B cell (primary cell): Measurements from ENCODE around the gene ARL6IP5. TPM values are rescaled to one million over a fixed set of nuclear protein-coding genes. Genes with fewer than 3 reads are reported as not detected.

Experiments
- ATAC-seq: fragments of 200-7000 bp; cut with Tn5 transposase; one replicate; pipeline ENCODE4 v1.10.0; 2021; ENCODE audit warnings: low read depth, mild to moderate bottlenecking, moderate number of reproducible peaks, moderate library complexity
- CTCF ChIA-PET: fragments of 350-600 bp; sonication (Branson Sonifier 250); formaldehyde crosslinking; loops from one replicate; lab custom pipeline; 2021; ENCODE audit warnings: antibody characterized with exemption, inconsistent platforms; lab: Charles Lee
- POLR2A ChIA-PET: fragments of 350-600 bp; sonication (Branson Sonifier 250); formaldehyde crosslinking; loops from one replicate; lab custom pipeline; 2021; ENCODE audit warnings: antibody characterized with exemption; lab: Charles Lee
- DNase-seq: peaks from one replicate; pipeline ENCODE4 v3.0.0; 2013
- H2AFZ ChIP-seq: 2 replicates; pipeline ENCODE4 v1.6.1; 2012; ENCODE audit warnings: mild to moderate bottlenecking, low read depth, low read length; ENCODE audit not compliant: insufficient read depth, poor library complexity, severe bottlenecking
- H3K27ac ChIP-seq, 2 donors: 1 replicate in 1 of 2; 2 replicates in 1 of 2; pipeline ENCODE4 v1.5.1; 2012 to 2013; ENCODE audit warnings: low read length in 2 of 2, mild to moderate bottlenecking in 2 of 2, moderate library complexity in 1 of 2
- H3K27me3 ChIP-seq, 4 experiments: fragments of 200-600 bp in 1 of 4; sonication (generic) in 1 of 4; replicated peaks in 1 of 4; 1 replicate in 2 of 4; 2 replicates in 2 of 4; pipeline versions ENCODE4 v1.6.1 to v1.7.0; 2013 to 2016; ENCODE audit warnings: low read length in 3 of 4, mild to moderate bottlenecking in 2 of 4, mixed read lengths in 1 of 4, moderate library complexity in 1 of 4; ENCODE audit not compliant: insufficient read depth in 4 of 4, control insufficient read depth in 3 of 4; ENCODE audit errors: control extremely low read depth in 1 of 4
- H3K36me3 ChIP-seq, 2 experiments: replicated peaks in 1 of 2; 1 replicate in 1 of 2; 2 replicates in 1 of 2; pipeline versions ENCODE4 v1.6.1 to v1.7.1; 2013; ENCODE audit warnings: low read length in 1 of 2; ENCODE audit not compliant: insufficient read depth in 2 of 2, control insufficient read depth in 1 of 2; ENCODE audit errors: control extremely low read depth in 1 of 2, extremely low read depth in 1 of 2
- H3K4me1 ChIP-seq, 2 donors: fragments of 200-600 bp in 1 of 2; sonication (generic) in 1 of 2; 1 replicate in 1 of 2; 2 replicates in 1 of 2; pipeline versions ENCODE4 v1.5.1 to v1.6.1; 2013 to 2017; ENCODE audit warnings: low read length in 2 of 2; ENCODE audit not compliant: control insufficient read depth in 2 of 2, insufficient read depth in 2 of 2
- H3K4me2 ChIP-seq: replicated peaks from 2 replicates; pipeline ENCODE3; 2012; ENCODE audit warnings: mild to moderate bottlenecking, low read depth, low read length; ENCODE audit not compliant: poor library complexity, severe bottlenecking
- H3K4me3 ChIP-seq, 5 experiments: fragments of 200-600 bp in 1 of 5; sonication (generic) in 1 of 5; 1 replicate in 3 of 5; 2 replicates in 2 of 5; pipeline versions ENCODE4 v1.5.1 to v1.7.0; 2011 to 2016; ENCODE audit warnings: low read length in 4 of 5, mild to moderate bottlenecking in 4 of 5, low read depth in 2 of 5, control low read depth in 1 of 5, moderate library complexity in 1 of 5; ENCODE audit not compliant: insufficient read depth in 1 of 5; ENCODE audit errors: control extremely low read depth in 1 of 5, extremely low read depth in 1 of 5
- H3K79me2 ChIP-seq: fragments of 200-600 bp; sonication (generic); one replicate; pipeline ENCODE4 v1.6.0; 2016; ENCODE audit warnings: low read length; ENCODE audit not compliant: control insufficient read depth, insufficient read depth
- H3K9ac ChIP-seq: fragments of 200-600 bp; sonication (generic); 2 replicates; pipeline ENCODE4 v1.6.1; 2017; ENCODE audit warnings: mild to moderate bottlenecking, low read length, moderate library complexity
- H3K9me3 ChIP-seq, 3 donors: one replicate each; pipeline versions ENCODE4 v1.6.1 to v1.7.1; 2013; ENCODE audit warnings: low read length in 2 of 3; ENCODE audit not compliant: control insufficient read depth in 2 of 3, insufficient read depth in 1 of 3; ENCODE audit errors: control extremely low read depth in 1 of 3
- H4K20me1 ChIP-seq: 2 replicates; pipeline ENCODE4 v1.6.0; 2012; ENCODE audit warnings: mild to moderate bottlenecking, low read length; ENCODE audit not compliant: insufficient read depth, control insufficient read depth, poor library complexity, severe bottlenecking
- H3K27ac Mint-ChIP-seq: one replicate; pipeline ENCODE4 v1.8.0; 2021; ENCODE audit warnings: mixed read lengths
- H3K27me3 Mint-ChIP-seq: one replicate; pipeline ENCODE4 v1.8.0; 2021; ENCODE audit warnings: mixed read lengths
- H3K4me1 Mint-ChIP-seq: one replicate; pipeline ENCODE4 v1.8.0; 2021; ENCODE audit warnings: mixed read lengths
- H3K4me3 Mint-ChIP-seq: one replicate; pipeline ENCODE4 v1.8.0; 2021; ENCODE audit warnings: mixed read lengths
- H3K9me3 Mint-ChIP-seq: one replicate; pipeline ENCODE4 v1.8.0; 2022; ENCODE audit warnings: mixed read lengths; ENCODE audit not compliant: insufficient read depth
- CTCF ChIP-seq: fragments of 200-600 bp; IDR thresholded peaks from one replicate; pipeline ENCODE4 v1.8.0; 2022; ENCODE audit warnings: antibody characterized with exemption, mild to moderate bottlenecking
- EZH2 ChIP-seq: IDR thresholded peaks from 2 replicates; pipeline ENCODE4 v1.6.1; 2012; ENCODE audit warnings: borderline replicate concordance, low read depth, mild to moderate bottlenecking, moderate library complexity, low read length; ENCODE audit not compliant: insufficient read depth, poor library complexity, severe bottlenecking
- WGBS: methylation state at CpG from one replicate; pipeline ENCODE4 v1.1.5; 2013; ENCODE audit warnings: missing lambda C conversion rate; ENCODE audit not compliant: insufficient coverage; 5-methylcytosine and 5-hydroxymethylcytosine counted together
- intact Hi-C: fragments of 100-400 bp; cut with micrococcal nuclease; formaldehyde crosslinking; loops from one replicate; pipeline ENCODE4 v1.10.0; 2022
- polyA minus RNA-seq: library from RNA; depleted of rRNA, polyadenylated mRNA; stranded (reverse); fragments of >200 nt; gene quantifications from 2 replicates; pipeline ENCODE4 v1.2.3, GENCODE V29; 2012
- polyA plus RNA-seq: library from polyadenylated mRNA; depleted of rRNA; stranded (reverse); fragments of >200 nt; gene quantifications from 2 replicates; pipeline ENCODE4 v1.2.3, GENCODE V29; 2012
- total RNA-seq, 2 donors: library from RNA; stranded (reverse); fragments of 120-200 nt in 1 of 2; gene quantifications; 1 replicate in 1 of 2; 2 replicates in 1 of 2; pipeline versions ENCODE4 v1.2.3 to v1.2.4, GENCODE V29; 2013 to 2022

Gene ARL6IP5
- 89.1 and 89.5 TPM in 2 replicates for total RNA-seq
- 164 TPM for total RNA-seq (2013)
- 24.0 and 39.5 TPM in 2 replicates for polyA plus RNA-seq
- 28.8 and 36.2 TPM in 2 replicates for polyA minus RNA-seq

- no peaks in the 10 kb centered on the region for H3K9me3 ChIP-seq
- DNase-seq (peak; percentile 96), ATAC-seq (peak; percentile 75)
- H3K79me2 ChIP-seq, result peaks cover 64% of the 10 kb centered on the region
- CTCF ChIA-PET, result interaction anchor here (0.5 to 2.1 kb wide), 7 partner anchors 9 to 71 kb away, joined by 3 to 15 read pairs (median 5); partner anchors contain the start of genes EOGT and TMF1
- WGBS, result under 1% methylated on average over 31 of the region's 32 CpGs
- peak within 1 kb of the TSS; percentile 87 for H3K4me2 ChIP-seq
- no peaks in the 10 kb centered on the region for H3K9me3 Mint-ChIP-seq
- H3K27me3 Mint-ChIP-seq, result no peaks in the 10 kb centered on the region
- H4K20me1 ChIP-seq, result peaks cover 5% of the 10 kb centered on the region
- POLR2A ChIA-PET, result interaction anchor here (0.8 to 1.8 kb wide), 4 partner anchors 9 to 37 kb away, joined by 3 to 9 read pairs (median 4); partner anchors contain the start of gene TMF1
- peak within 1 kb of the TSS; percentile 97 for H3K27ac Mint-ChIP-seq
- H3K27ac ChIP-seq, result peak within 1 kb of the TSS; percentile 87 to 95
- H3K27me3 ChIP-seq, result no peaks in the 10 kb centered on the region
- peaks cover 66 to 72% of the 10 kb centered on the region in 2 donors for H3K4me1 ChIP-seq
- peaks cover 72% of the 10 kb centered on the region for H3K4me1 Mint-ChIP-seq
- H3K4me3 ChIP-seq, result peak within 1 kb of the TSS; percentile 82 to 96 (median 92)
- peak within 1 kb of the TSS; percentile 95 for H3K4me3 Mint-ChIP-seq
- H2AFZ ChIP-seq, result peak within 1 kb of the TSS; percentile 80
- peaks cover 0 to 7% of the 10 kb centered on the region in 2 experiments for H3K36me3 ChIP-seq
- intact Hi-C loops, result loop anchor here (1.0 to 5.0 kb wide), 4 partner anchors 8 to 72 kb away; partner anchors contain the start of genes EOGT, LMOD3 and TMF1
- peak within 1 kb of the TSS; percentile 83 for H3K9ac ChIP-seq
- TF ChIP-seq CTCF (no peak), EZH2 (no peak)
These were observed at the start of gene ARL6IP5 for GRCh38 chr3:69084326-69085167. ARL6IP5 (plus strand) TSS chr3:69084937; CDS start chr3:69085048, 111 bp downstream.
